D721Med (cell line): ENCODE data around the gene ARHGAP45.
"Not testable (repeated sequence)": the region's sequence is repeated elsewhere in the genome, so short reads cannot be mapped to it uniquely, and the experiment has no call there.

Source experiments
- DNase-seq: peaks from one replicate; pipeline ENCODE4 v3.0.0; 2011; ENCODE audit warnings: low spot score; ENCODE audit not compliant: insufficient read length
- FAIRE-seq: peaks from 2 replicates; lab custom pipeline; 2011; peaks lifted over from hg19 to GRCh38; lab: Jason Lieb, UNC
- TF ChIP-seq, protein P1 (sequence below): IDR thresholded peaks from 2 replicates; pipeline ENCODE4 v1.5.1; 2012; ENCODE audit warnings: mild to moderate bottlenecking, control low read depth; ENCODE audit not compliant: insufficient read depth; ENCODE audit errors: missing control alignments

Gene ARHGAP45

DNA sequence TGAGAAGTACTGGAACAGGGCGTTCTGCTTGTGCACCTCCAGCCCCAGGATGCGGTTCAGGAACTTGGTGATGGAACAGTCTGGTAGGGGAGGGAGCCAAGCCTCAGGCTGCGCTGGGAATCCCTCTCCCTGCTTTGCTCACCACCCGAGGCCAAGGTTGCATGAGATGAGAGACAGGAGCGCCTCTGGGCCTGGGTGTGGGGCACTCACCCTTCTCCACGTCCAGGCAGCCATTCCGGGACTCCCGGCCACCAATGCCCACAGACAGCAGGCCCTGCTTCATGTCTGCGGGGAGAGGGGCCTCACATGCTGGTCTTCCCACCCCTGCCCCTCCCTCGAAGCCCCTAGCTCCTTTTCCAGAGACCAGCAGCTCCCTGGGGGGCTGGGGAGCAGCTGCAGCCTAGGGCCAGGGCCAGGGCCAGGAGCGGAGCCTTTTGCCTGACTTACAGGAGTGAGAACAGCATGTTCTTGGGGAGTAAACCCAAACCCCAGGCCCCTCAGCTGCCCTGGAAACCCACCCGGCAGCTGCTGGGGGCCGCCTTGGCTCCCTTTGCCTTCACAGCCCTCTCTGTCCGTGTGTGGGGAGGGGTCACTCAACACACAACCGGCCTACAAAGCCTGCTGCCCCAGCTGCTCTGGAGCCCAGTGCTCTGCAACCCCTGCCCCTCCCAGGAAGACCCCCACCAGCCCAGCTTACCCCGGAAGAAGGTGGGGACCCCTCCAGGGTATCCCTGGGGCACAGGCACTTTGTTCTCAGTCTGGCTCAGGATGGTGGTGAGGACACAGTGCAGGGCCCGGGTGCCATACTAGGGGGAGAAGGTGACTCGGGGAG lies 44.1 kb downstream of the ARHGAP45 start:
- TF ChIP-seq, protein P1, sequence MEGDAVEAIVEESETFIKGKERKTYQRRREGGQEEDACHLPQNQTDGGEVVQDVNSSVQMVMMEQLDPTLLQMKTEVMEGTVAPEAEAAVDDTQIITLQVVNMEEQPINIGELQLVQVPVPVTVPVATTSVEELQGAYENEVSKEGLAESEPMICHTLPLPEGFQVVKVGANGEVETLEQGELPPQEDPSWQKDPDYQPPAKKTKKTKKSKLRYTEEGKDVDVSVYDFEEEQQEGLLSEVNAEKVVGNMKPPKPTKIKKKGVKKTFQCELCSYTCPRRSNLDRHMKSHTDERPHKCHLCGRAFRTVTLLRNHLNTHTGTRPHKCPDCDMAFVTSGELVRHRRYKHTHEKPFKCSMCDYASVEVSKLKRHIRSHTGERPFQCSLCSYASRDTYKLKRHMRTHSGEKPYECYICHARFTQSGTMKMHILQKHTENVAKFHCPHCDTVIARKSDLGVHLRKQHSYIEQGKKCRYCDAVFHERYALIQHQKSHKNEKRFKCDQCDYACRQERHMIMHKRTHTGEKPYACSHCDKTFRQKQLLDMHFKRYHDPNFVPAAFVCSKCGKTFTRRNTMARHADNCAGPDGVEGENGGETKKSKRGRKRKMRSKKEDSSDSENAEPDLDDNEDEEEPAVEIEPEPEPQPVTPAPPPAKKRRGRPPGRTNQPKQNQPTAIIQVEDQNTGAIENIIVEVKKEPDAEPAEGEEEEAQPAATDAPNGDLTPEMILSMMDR, result no peak
- FAIRE-seq, result no peak
- DNase-seq, result no peak

DNA sequence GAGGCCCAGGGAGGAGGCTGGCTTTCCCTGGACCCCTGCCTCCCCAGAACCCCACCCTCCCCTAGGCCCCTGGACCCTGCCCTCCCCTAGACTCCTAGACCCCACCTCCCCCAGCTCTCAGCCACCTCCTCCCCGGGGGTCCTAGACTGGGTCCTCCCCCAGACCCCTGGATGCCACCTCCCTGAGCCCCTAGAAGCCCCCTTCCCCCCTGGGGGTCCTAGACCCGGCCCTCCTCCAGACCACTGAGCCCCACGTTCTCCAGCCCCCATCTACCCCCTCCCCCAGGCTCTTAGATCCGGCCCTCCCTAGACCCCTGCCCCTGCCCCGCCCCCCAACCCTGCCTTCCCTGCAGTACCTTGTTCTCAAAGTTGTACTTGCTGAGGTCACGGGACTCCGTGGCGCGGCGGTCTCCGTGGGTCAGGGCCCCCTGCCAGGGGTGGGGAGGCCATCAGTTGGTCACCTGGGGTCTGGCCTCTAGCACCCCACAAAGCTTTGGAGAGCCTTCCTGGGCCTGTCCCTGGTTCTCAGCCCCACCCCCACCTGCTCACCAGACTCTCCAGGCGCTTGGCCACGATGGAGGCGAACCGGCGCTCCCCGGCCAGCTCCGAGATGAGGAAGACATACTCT lies 44.8 kb downstream of the ARHGAP45 start:
- TF ChIP-seq, protein P1, result no peak
- DNase-seq (no peak), FAIRE-seq (no peak)

DNA sequence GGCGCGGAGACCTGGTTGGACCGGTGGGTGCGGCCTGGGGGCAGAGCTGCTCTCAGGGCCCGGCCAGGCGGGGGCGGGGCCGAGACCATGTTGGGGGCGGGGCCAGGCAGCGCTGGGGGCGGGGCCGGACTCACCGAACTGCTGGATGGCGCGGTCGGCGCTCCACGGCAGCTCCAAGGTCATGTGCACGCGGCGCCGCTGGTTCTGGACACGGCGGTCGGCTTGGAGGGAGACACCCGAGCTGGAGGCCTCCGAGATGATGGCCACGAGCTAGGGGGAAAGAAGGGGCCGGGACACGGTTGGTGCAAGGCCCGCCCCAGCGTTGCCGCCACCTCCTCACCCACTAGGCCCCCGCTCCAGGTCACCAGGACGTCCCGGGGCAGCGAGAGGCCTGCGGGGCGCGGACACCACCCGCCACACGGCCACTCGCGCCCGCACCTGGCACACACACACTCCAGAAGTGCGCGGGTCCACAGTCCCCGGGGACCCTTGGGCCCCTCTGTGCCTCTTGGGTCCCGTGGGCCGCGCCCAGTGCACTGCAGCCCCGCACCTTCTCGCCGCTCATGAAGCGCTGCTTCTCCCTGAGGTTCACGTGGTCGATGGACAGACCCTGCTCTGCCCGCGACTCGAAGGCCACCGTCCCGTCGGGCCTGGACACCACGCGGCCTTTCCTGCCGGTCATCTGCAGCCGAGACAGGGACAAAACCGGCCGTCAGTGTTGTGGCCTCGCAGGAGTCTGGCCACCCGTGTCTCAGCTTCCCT lies 45.5 kb downstream of the ARHGAP45 start:
- TF ChIP-seq, protein P1, result no peak
- DNase-seq (no peak), FAIRE-seq (no peak)

DNA sequence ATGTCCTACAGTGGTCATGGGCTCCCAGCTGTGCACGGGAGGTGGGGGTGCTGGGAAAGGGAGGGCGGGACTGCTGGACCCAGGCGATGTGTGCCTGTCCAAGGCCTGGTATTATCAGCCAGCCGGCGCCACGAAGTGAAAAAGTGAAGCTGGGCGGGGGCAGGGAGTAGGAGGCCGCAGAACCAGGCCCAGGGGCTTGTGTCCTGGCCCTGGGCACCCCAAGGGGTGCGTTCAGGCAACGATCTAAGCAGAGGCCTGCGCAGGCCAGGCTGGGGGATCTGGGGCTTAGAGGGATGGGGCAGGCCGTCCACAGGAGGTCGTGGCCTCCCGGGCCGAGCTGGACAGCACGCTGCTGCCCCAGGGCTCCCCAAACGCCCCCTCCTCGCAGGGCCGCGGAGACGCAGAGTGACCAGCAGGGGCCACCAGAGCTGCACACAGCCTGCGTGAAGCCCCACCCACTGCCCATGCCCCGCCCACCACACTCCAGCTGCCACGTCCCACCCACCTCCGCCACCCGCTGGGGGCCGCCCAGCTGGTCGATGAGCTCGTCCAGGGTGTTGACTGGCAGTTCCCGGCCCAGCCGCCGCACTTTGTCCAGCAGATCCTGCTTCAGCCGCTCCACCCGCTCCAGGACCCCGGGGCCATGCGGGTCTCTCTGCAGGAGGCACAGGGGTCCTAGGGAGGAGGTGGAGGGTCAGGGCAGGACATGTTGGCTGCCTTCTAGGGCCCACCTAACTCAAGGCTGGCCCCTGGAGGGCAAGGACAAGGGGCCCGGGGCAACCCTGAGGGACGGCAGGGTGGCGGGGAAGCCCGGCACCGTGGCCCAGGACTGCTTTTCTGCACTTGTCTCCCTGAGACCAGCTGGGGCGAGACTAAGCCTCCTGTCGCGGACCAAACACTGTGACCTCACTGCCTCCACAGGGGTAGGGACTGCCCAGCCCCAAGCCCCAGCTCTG lies 46.3 kb downstream of the ARHGAP45 start:
- FAIRE-seq, result no peak
- peak; percentile 100 for DNase-seq
- TF ChIP-seq, protein P1, result peak; percentile 73

DNA sequence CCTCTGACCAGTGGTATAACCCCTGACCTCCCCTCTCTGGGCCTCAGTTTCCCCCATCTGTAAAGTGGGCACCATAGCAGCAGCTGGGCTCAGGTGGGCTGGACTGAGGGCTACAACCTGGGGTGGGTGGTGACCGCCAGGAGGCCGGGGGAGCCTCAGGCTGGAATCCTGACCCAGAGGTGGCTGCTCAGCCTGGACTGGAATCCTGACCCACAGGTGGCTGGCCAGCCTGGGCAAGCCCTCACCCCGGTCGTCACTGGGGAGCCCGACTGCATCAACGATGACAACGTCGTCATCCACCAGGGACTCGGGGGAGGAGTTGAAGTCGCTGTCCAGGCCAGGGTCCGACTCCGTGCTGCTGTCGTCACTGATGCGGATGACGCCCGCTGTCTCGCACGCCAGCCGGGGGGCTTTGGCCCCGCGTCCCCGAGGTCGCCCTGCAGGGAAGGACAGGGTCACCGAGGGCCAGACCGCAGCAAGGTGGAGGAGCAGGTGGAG lies 47.1 kb downstream of the ARHGAP45 start:
- FAIRE-seq, result no peak
- no peak for DNase-seq
- TF ChIP-seq, protein P1, result no peak

DNA sequence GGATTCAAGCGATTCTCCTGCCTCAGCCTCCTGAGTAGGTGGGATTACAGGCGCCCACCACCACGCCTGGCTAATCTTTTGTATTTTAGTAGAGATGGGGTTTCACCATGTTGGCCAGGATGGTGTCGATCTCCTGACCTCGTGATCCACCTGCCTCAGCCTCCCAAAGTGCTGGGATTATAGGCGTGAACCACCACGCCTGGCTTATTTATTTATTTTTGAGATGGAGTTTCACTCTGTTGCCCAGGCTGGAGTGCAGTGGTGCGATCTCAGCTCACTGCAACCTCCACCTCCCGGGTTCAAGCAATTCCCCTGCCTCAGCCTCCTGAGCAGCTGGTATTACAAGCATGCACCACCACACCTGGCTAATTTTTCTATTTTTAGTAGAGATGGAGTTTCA lies 47.8 kb downstream of the ARHGAP45 start:
- not testable (repeated sequence) for FAIRE-seq, DNase-seq
